Measurements from ENCODE around the gene PDS5B.
"Not testable (repeated sequence)": the region's sequence is repeated elsewhere in the genome, so short reads cannot be mapped to it uniquely, and the experiment has no call there.

Gene PDS5B

DNA sequence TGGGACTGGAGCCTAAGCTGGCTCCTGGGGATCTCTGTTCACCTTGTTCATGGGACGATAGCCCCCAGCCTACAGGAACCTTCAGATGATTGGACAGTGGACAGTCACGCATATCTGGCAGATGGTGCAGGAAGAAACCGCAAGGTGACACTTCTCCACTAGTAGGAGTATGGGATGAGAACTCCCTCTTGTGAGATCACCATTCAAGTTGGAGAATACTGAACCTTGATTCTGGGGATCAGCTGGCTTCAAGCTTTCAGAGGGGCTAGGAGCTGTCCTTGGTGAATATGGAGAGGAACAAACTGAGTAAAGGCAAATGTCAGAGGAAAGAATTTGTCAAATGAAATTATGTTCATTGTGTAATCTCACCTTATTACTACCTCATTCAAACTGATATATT, 204.5 kb downstream of the PDS5B start:
- DNase-seq (ENCODE audit: low read depth in 2 of 2) = no peak

- DNase-seq (ENCODE audit: low read depth in 2 of 2) = no peak
Measured at GRCh38 chr13:32791545-32792172, 205.4 kb downstream of the PDS5B start.

DNA sequence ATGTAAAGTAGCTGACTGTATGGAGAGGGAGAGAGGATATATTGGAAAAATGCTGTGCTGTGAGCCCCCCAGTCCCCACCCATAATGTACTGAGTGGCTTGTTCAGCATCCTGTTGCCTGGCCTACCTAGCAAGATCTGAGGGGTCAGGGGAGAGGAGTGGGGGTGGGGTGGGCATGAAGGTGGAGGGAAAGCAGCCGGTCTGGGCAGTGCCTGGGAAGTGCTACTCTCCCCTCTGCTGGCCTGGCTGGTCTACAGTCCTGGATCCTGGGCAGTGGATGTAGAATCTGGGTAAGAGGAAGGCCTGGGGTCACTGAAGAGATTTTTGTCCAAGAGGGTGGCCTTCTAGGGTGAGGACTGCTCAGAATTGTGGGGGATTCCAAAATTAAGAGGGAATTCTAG, 210.5 kb downstream of the PDS5B start:
- DNase-seq (ENCODE audit: low read depth in 2 of 2) = no peak

GRCh38 chr13:32802159-32802558, 215.9 kb downstream of the PDS5B start:
- DNase-seq (ENCODE audit: low read depth in 2 of 2) = no peak

DNA sequence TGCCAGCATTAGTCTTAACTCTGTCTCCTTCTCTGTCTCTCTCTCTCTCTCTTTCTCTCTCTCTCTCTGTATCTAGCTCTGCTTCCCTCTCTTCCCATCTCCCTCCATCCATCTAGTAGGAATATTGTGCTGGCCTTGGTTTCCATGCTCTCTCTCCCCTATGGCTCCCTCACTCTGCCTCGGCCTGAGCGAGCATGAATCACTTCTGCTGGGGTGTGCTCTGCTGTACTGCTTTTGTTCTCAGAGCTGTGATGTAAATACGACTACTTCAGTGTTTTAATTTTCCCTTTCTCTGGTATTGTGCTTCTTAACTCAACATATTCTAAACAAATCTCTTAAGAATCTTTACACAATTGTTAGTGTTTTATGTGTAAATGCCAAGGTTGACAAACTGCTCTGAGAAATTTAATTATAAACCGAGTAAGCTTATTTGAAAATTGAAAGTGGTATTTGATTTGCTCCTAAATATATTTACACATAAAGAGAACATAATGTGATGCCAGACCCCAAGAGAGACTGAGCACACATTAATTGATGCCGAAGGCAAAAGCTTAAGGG, 218.5 kb downstream of the PDS5B start:
- DNase-seq (ENCODE audit: low read depth in 2 of 2) = no peak

DNA sequence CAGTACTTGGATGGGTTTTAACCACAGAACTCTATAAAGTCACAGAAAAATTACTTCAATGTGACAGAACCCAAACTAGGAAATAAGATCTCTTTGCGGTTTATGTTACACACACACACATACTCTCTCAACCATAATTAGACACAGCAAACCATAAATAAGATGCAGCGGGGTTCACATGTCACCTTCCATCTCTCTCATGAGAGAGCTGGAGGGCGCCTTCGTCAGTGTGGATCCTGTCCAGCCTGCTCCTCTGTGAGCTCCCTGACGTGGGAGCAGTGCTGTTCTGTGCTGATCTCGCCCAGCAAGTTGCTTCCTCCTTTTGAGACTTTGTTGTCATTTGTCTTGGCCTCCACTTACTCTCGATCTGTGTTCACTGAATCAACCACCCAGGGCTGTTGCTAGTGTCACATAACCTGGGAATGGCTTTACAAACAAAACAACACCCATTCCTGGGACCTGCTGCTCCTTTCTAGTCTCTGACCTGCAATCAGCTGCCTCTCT, 225.1 kb downstream of the PDS5B start:
- DNase-seq (ENCODE audit: low read depth in 2 of 2) = no peak

GRCh38 chr13:32821149-32821688, 235.0 kb downstream of the PDS5B start:
- no peak for DNase-seq (ENCODE audit: low read depth in 2 of 2)

DNA sequence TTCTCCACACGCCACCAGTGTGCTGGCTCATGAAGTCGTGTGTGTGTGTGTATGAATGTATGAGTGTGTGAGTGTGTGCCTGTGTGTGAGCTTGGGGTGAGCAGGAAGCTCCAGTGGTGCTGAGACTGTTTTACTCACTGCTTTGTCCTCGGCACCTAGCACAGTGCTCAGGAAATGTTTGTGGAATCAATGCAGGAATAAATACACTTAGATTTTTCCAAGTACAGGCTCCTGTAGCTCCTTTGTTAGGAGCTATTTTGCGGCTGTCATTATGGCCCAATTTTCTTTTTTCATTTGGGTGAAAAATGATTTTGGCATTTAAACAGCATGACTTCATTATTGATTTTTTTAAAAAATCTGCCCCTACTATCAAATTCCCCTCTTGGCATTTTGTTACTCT, 236.5 kb downstream of the PDS5B start:
- no peak for DNase-seq (ENCODE audit: low read depth in 2 of 2)

- DNase-seq (ENCODE audit: low read depth in 2 of 2) = no peak
Measured at GRCh38 chr13:32823597-32823996, 237.3 kb downstream of the PDS5B start.

DNA sequence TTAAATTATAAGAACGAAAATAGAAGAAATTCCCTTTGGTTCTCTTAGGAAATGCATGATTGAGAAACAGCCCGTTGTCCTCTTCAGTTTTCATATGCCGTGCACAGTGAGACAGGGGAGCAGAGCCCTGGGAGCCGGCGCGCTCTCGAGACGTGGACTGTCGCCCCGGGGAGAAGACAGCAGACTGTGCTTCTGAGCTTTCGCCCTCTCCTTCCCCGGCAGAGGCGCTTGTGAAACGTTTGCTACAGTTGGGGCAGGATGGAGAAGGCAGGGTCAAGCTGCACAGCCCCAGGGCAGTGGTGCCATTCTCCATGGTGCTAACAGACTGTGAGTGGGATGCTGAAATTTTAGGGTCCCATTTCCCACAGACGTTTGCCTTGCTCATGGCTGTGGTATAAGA, 237.8 kb downstream of the PDS5B start:
- no peak for DNase-seq (ENCODE audit: low read depth in 2 of 2)

DNA sequence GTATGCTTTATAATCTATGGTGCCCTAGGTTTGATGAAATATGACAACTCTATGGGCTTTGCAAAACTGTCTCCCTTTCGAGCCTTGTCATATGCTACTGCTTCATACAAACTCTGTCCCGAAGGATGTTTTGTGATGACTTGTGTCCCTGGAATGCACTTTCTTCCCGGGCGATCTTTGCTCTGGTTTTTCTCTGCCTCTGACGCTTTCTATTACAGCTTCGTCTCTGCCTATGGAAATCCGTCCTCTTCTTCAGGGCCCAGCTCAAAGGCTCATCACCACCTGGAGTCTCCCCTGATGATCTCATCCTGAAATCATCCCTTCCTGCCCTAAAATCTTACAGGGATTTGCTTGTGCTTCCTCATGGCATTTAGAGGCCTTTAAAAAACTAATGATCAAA, 238.4 kb downstream of the PDS5B start:
- no peak for DNase-seq (ENCODE audit: low read depth in 2 of 2)

GRCh38 chr13:32825481-32825880, 239.2 kb downstream of the PDS5B start:
- DNase-seq (ENCODE audit: low read depth in 2 of 2) = no peak

DNA sequence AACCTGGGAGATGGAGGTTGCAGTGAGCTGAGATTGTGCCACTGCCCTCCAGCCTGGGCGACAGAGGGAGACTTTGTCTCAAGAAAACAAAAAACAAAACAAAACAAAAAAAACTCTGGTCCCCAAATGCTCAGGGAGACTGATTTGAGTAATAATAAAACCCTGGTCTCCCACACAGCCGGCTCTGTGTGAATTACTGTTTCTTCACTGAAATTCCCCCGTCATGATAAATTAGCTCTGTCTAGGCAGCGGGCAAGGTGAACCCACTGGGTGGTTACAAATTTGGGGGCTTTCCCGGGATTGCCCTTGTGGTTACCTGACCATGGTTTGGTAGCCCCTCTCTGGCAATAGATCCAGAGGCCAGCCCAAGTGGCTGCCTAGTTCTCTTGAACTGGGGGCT, 240.1 kb downstream of the PDS5B start:
- DNase-seq (ENCODE audit: low read depth in 2 of 2) = not testable (repeated sequence)

Measured in activated CD8-positive, alpha-beta memory T cell treated with anti-CD3 and anti-CD28 coated beads for 4 hours (primary cell).